Peyer's patch (tissue), 4 donors: ENCODE data around the gene MT1A.

Source experiments
- CTCF ChIP-seq, 6 experiments: fragments of 450-650 bp in 4 of 6; fragments of 200-600 bp in 2 of 6; sonication (generic) in 1 of 6; IDR thresholded peaks; one replicate each; pipeline ENCODE4 v1.5.1; 2017 to 2019; ENCODE audit warnings: antibody characterized with exemption in 6 of 6, mild to moderate bottlenecking in 3 of 6, moderate library complexity in 1 of 6
- POLR2A ChIP-seq, 2 donors: fragments of 450-650 bp; IDR thresholded peaks; one replicate each; pipeline ENCODE4 v1.5.1; 2017; ENCODE audit warnings: antibody characterized with exemption in 2 of 2, mild to moderate bottlenecking in 2 of 2, moderate library complexity in 2 of 2

- TF ChIP-seq CTCF (IDR thresholded peaks at IDR 0.05), result no peak
- no peak for TF ChIP-seq POLR2A (IDR thresholded peaks at IDR 0.05)
Observed at GRCh38 chr16:56649820-56650219, 11.4 kb downstream of the MT1A start.
